GM18861 (cell line): ENCODE results near the gene TRAM2.

Experiments
- ATAC-seq: cut with Tn5 transposase; IDR thresholded peaks from one replicate; pipeline ENCODE4 v1.9.1; 2021; ENCODE audit not compliant: unreplicated experiment

The TRAM2 gene

GRCh38 chr6:52595000-52595795, 18.3 kb upstream of the TRAM2 start:
- ATAC-seq: peak; percentile 48

GRCh38 chr6:52594221-52594620, 17.4 kb upstream of the TRAM2 start:
- no peak for ATAC-seq

GRCh38 chr6:52591832-52592231, 15.0 kb upstream of the TRAM2 start:
- no peak for ATAC-seq

- ATAC-seq: no peak
Measured at GRCh38 chr6:52590152-52590891, 13.5 kb upstream of the TRAM2 start.

GRCh38 chr6:52588710-52589091, 11.8 kb upstream of the TRAM2 start:
- ATAC-seq: no peak

- no peak for ATAC-seq
Measured at GRCh38 chr6:52588087-52588709, 11.3 kb upstream of the TRAM2 start.

GRCh38 chr6:52587001-52587400, 10.1 kb upstream of the TRAM2 start:
- no peak for ATAC-seq

- no peak for ATAC-seq
Measured at GRCh38 chr6:52584203-52584602, 7.3 kb upstream of the TRAM2 start.

- no peak for ATAC-seq
Measured at GRCh38 chr6:52582996-52583395, 6.1 kb upstream of the TRAM2 start.

- ATAC-seq: no peak
Measured at GRCh38 chr6:52582446-52582845, 5.6 kb upstream of the TRAM2 start.

GRCh38 chr6:52580905-52581304, 4.0 kb upstream of the TRAM2 start:
- no peak for ATAC-seq

- no peak for ATAC-seq
Measured at GRCh38 chr6:52579006-52579660, 2.3 kb upstream of the TRAM2 start.

GRCh38 chr6:52577778-52578463, 1.1 kb upstream of the TRAM2 start:
- no peak for ATAC-seq

- ATAC-seq: peak; percentile 46
Measured at GRCh38 chr6:52576392-52577021, 353 bp downstream of the TRAM2 start.

- ATAC-seq: no peak
Measured at GRCh38 chr6:52576054-52576391, 837 bp downstream of the TRAM2 start.

- ATAC-seq: no peak
Measured at GRCh38 chr6:52575502-52575892, 1.4 kb downstream of the TRAM2 start.

- ATAC-seq: peak; percentile 38
Measured at GRCh38 chr6:52574709-52575501, 2.0 kb downstream of the TRAM2 start.

- ATAC-seq: no peak
Measured at GRCh38 chr6:52573295-52573694, 3.6 kb downstream of the TRAM2 start.

- ATAC-seq: no peak
Measured at GRCh38 chr6:52572536-52572935, 4.3 kb downstream of the TRAM2 start.
